GM12878 (cell line): Measurements from ENCODE around the gene NTM. TPM values are rescaled to one million over a fixed set of nuclear protein-coding genes. Genes with fewer than 3 reads are reported as not detected.

ENCODE experiments used
- ATAC-seq: fragments of 200-7000 bp; cut with Tn5 transposase; 3 replicates; pipeline ENCODE4 v1.9.1; 2020; ENCODE audit warnings: mild to moderate bottlenecking, moderate library complexity
- BruUV-seq: library from RNA; stranded (reverse); fragments of 400-500 nt; replicated peaks from 2 replicates; lab custom pipeline; 2021; lab: Mats Ljungman, UMichigan
- CTCF ChIA-PET: fragments of 300-600 bp; sonication (Branson Sonifier 250); formaldehyde crosslinking; extraction: SDS; loops from one replicate; lab custom pipeline; 2021; ENCODE audit warnings: inconsistent platforms; lab: Yijun Ruan, JAX
- POLR2A ChIA-PET: fragments of 350-600 bp; formaldehyde crosslinking; extraction: SDS; loops from one replicate; lab custom pipeline; 2021; ENCODE audit warnings: inconsistent platforms; lab: Charles Lee
- RAD21 ChIA-PET: fragments of 300-600 bp; sonication (Branson Sonifier 250); formaldehyde crosslinking; loops from one replicate; lab custom pipeline; 2023; ENCODE audit warnings: antibody characterized with exemption; ENCODE audit not compliant: unreplicated experiment; lab: Charles Lee
- SMC1A ChIA-PET: fragments of 300-600 bp; sonication (Branson Sonifier 250); formaldehyde crosslinking; loops from one replicate; lab custom pipeline; 2023; ENCODE audit not compliant: unreplicated experiment, uncharacterized antibody; lab: Charles Lee
- DNase-seq: peaks from one replicate; pipeline ENCODE4 v3.0.0-alpha.2; 2011; ENCODE audit warnings: low read depth, low spot score
- FAIRE-seq: peaks from 3 replicates; lab custom pipeline; 2011; peaks lifted over from hg19 to GRCh38; lab: Jason Lieb, UNC
- H2AFZ ChIP-seq: 2 replicates; pipeline ENCODE4 v1.6.0; 2011; ENCODE audit warnings: low read depth, low read length, control low read depth; ENCODE audit not compliant: control insufficient read depth
- H3K27ac ChIP-seq: 2 replicates; pipeline ENCODE4 v1.5.1; 2011; ENCODE audit warnings: control low read depth; ENCODE audit not compliant: control insufficient read depth, insufficient read depth
- H3K27me3 ChIP-seq, 2 experiments: replicated peaks in 1 of 2; 2 replicates each; pipeline versions ENCODE4 v1.6.0 to v1.6.1; 2011; ENCODE audit warnings: low read length in 1 of 2; ENCODE audit not compliant: control insufficient read depth in 2 of 2, insufficient read depth in 2 of 2
- H3K36me3 ChIP-seq, 2 experiments: 2 replicates each; pipeline ENCODE4 v1.5.1; 2011; ENCODE audit warnings: low read length in 1 of 2; ENCODE audit not compliant: control insufficient read depth in 2 of 2, insufficient read depth in 2 of 2
- H3K4me1 ChIP-seq: 2 replicates; pipeline ENCODE4 v1.6.1; 2011; ENCODE audit warnings: mild to moderate bottlenecking, low read length, moderate library complexity, mixed read lengths; ENCODE audit not compliant: control insufficient read depth, insufficient read depth
- H3K4me2 ChIP-seq: 2 replicates; pipeline ENCODE4 v1.6.0; 2011; ENCODE audit warnings: control low read depth; ENCODE audit not compliant: control insufficient read depth, insufficient read depth
- H3K4me3 ChIP-seq: fragments of 200-600 bp; sonication (generic); 2 replicates; pipeline ENCODE4 v1.5.1; 2016
- H3K79me2 ChIP-seq: 2 replicates; pipeline ENCODE4 v1.6.0; 2011; ENCODE audit warnings: low read length; ENCODE audit not compliant: control insufficient read depth, insufficient read depth
- H3K9ac ChIP-seq: 2 replicates; pipeline ENCODE4 v1.8.0; 2011; ENCODE audit warnings: low read length, control low read depth, mixed read lengths; ENCODE audit not compliant: control insufficient read depth, insufficient read depth
- H3K9me3 ChIP-seq: replicated peaks from 3 replicates; pipeline ENCODE4 v1.5.1; 2011; ENCODE audit warnings: mild to moderate bottlenecking, low read length; ENCODE audit not compliant: control insufficient read depth, insufficient read depth
- H4K20me1 ChIP-seq: 2 replicates; pipeline ENCODE4 v1.6.0; 2011; ENCODE audit not compliant: control insufficient read depth, insufficient read depth
- ATF7 ChIP-seq: fragments of 450-650 bp; IDR thresholded peaks from 2 replicates; pipeline ENCODE4 v1.6.1; 2016; ENCODE audit warnings: low read depth, mild to moderate bottlenecking
- FOXM1 ChIP-seq: IDR thresholded peaks from 2 replicates; pipeline ENCODE4 v1.6.1; 2012; ENCODE audit warnings: low read depth, mild to moderate bottlenecking, inconsistent platforms, low read length, moderate library complexity
- MAX ChIP-seq: IDR thresholded peaks from 2 replicates; pipeline ENCODE4 v1.6.1; 2012; ENCODE audit warnings: low read depth, low read length, improper control_type of control experiment
- MLLT1 ChIP-seq: fragments of 450-650 bp; IDR thresholded peaks from 2 replicates; pipeline ENCODE4 v1.6.1; 2016; ENCODE audit warnings: mild to moderate bottlenecking
- PAX5 ChIP-seq: IDR thresholded peaks from 2 replicates; pipeline ENCODE4 v1.6.1; 2011; ENCODE audit warnings: low read depth, low read length, borderline replicate concordance
- SMC3 ChIP-seq: IDR thresholded peaks from 2 replicates; pipeline ENCODE4 v1.6.1; 2011; ENCODE audit warnings: low read length, improper control_type of control experiment, borderline replicate concordance
- SPI1 ChIP-seq: IDR thresholded peaks from 2 replicates; pipeline ENCODE4 v1.6.1; 2011; ENCODE audit warnings: low read depth, mild to moderate bottlenecking, low read length, moderate library complexity, borderline replicate concordance; ENCODE audit not compliant: insufficient read depth
- TCF3 ChIP-seq: IDR thresholded peaks from 2 replicates; pipeline ENCODE4 v1.6.1; 2012; ENCODE audit warnings: low read depth, mild to moderate bottlenecking, low read length, borderline replicate concordance; ENCODE audit not compliant: insufficient read depth
- ZNF687 ChIP-seq: fragments of 450-650 bp; IDR thresholded peaks from 2 replicates; pipeline ENCODE4 v1.6.1; 2017; ENCODE audit warnings: mild to moderate bottlenecking, moderate library complexity
- WGBS: methylation state at CpG from one replicate; pipeline ENCODE4 v1.1.6; 2016; ENCODE audit warnings: low lambda C conversion rate; ENCODE audit not compliant: insufficient replicate concordance, insufficient coverage; ENCODE audit errors: missing lambda C conversion rate; 5-methylcytosine and 5-hydroxymethylcytosine counted together
- in situ Hi-C: fragments of 300-500 bp; cut with MboI; formaldehyde crosslinking; loops from 9 replicates; pipeline ENCODE4 v1.14.3; 2018; ENCODE audit warnings: mixed read lengths
- intact Hi-C: fragments of 100-400 bp; cut with micrococcal nuclease; formaldehyde crosslinking; loops from one replicate; pipeline ENCODE4 v1.14.2; 2022; ENCODE audit not compliant: unreplicated experiment
- polyA plus RNA-seq, 11 experiments: library from polyadenylated mRNA; depleted of rRNA in 4 of 11; unstranded in 6 of 11; stranded (reverse) in 5 of 11; fragments of >200 nt; fragmentation: Nextera tagmentation in 4 of 11; fragmentation: Illumina TruSeq in 1 of 11; extraction: Ambion mirVana in 4 of 11; extraction: Trizol in 1 of 11; gene quantifications; 1 replicate in 1 of 11; 2 replicates in 10 of 11; pipeline versions ENCODE4 v1.2.1 to v1.2.3, GENCODE V29; 2011 to 2016; ENCODE audit warnings: inconsistent platforms in 2 of 11, missing spikeins in 2 of 11, low read depth in 1 of 11
- total RNA-seq, 4 experiments: library from RNA; depleted of rRNA in 3 of 4; stranded (reverse); fragments of >200 nt in 3 of 4; fragmentation: Illumina TruSeq in 1 of 4; extraction: Trizol in 1 of 4; gene quantifications; 2 replicates each; pipeline versions ENCODE4 v1.2.1 to v1.2.3, GENCODE V29; 2013 to 2021

NTM gene
- total and polyA plus RNA-seq, 10 of the 15 experiments (the other 5 are each of a cell fraction or from before 2014, with no cell fraction given): not detected

GRCh38 chr11:131476266-131476665 lies 105.9 kb downstream of the NTM start:
- no peaks in the 10 kb centered on the region for H3K9me3 ChIP-seq

More at GRCh38 chr11:131476266-131476665, 105.9 kb downstream of the NTM start:
- 0% methylated on average over 2 of the region's 2 CpGs for WGBS
- no peaks in the 10 kb centered on the region for H3K4me1 ChIP-seq
- H2AFZ ChIP-seq: no peak overlapping the region
- TF ChIP-seq ATF7 (no peak), FOXM1 (no peak), SMC3 (no peak), MLLT1 (no peak), PAX5 (no peak), ZNF687 (no peak), MAX (no peak), SPI1 (no peak), TCF3 (no peak)
- intact Hi-C loops: no loop called here
- H3K4me2 ChIP-seq: no peak overlapping the region
- H3K27me3 ChIP-seq: no peaks in the 10 kb centered on the region
- CTCF ChIA-PET: no interaction called here
- no peak overlapping the region for H3K4me3 ChIP-seq
- RAD21 ChIA-PET: no interaction called here
- no TSS peak for BruUV-seq
- no peak overlapping the region for H3K27ac ChIP-seq
- H3K9ac ChIP-seq: no peak overlapping the region
- no peaks in the 10 kb centered on the region for H3K79me2 ChIP-seq
- POLR2A ChIA-PET: no interaction called here
- no peaks in the 10 kb centered on the region for H4K20me1 ChIP-seq
- FAIRE-seq (no peak), DNase-seq (no peak), ATAC-seq (no peak)
- in situ Hi-C loops: no loop called here
- SMC1A ChIA-PET: no interaction called here
- H3K36me3 ChIP-seq: no peaks in the 10 kb centered on the region
